HG02763 (cell line): ENCODE results near the gene CHCHD6.

Experiments used
- ATAC-seq: cut with Tn5 transposase; IDR thresholded peaks from one replicate; pipeline ENCODE4 v1.9.1; 2021; ENCODE audit warnings: mild to moderate bottlenecking, moderate library complexity; ENCODE audit not compliant: unreplicated experiment

CHCHD6 gene

DNA sequence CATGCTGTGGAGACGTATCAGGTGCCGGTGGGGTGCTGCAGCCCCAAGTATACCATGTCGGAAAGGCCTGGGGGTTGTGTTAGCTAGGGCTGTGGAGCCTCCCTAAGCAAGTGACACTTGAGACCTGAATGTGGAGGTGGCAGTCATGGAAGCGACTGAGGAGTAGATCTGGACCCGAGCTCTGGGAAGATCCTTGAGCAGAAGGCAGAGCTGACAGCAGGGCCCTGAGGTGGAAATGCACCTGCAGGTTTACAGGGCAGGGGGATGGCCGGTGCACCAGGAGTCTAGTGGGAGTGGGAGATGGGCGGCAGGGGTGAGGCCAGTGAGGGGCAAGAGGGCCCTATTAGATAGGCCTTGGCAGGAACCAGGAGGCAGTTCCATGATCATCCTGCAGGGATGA, 187.1 kb downstream of the CHCHD6 start:
- no peak for ATAC-seq

DNA sequence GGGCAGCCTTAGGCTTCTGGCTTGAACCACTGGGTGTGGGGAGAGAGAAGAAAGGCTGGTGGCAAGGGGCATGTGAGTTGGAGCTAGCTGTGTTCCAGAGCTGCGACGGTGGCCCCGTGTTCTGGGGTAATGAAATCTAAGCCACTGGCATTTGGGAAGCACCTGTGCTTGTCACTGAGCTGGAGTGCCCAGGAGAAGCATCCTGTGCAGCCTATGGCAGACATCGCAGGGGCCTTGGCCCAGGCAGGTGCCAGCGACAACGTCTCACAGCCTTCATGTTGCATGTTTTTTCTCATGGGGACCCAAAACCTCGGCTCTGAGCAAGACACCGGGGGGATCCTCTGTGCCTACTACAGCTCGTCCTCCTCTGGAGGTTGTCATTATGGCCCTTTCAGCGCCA, 187.8 kb downstream of the CHCHD6 start:
- no peak for ATAC-seq

DNA sequence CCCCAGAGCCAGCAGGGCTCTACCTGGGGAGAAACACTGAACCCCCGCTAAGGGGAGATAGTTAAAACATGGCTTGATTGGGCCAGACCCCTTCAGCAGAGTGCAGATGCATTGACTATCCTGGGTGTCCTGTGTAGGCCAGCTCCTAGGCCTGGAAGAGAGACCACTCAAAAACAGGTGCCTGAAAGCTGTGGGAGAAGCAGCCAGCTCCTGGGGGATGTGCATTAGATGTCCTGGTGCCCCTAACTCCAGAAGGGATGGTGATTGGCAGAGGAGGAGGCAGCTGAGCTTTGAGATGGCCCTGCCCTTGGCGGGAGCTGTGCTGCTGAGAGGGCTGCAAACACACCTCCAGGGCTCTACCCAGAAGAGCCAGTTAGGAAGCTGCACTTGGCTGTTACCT, 189.6 kb downstream of the CHCHD6 start:
- ATAC-seq, result no peak

DNA sequence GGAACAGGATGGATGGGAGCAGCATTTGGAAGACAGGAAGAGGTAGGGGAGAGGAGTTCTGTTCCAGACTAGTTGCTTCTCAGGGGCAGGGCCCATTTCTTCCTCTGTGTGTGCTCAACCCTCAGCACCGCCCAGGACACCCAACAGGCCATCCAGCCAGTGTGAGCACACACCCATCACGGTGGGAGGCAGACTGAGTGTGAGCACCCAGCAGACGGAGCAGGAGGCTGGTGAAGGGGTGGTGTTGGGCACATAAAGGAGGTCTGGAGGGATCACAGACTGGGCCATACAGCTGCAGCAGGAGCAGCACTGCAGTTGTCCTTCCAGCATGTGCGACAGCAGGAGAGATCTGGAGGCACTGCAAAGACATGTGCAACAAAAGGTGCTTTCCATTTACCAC, 190.4 kb downstream of the CHCHD6 start:
- ATAC-seq, result no peak

DNA sequence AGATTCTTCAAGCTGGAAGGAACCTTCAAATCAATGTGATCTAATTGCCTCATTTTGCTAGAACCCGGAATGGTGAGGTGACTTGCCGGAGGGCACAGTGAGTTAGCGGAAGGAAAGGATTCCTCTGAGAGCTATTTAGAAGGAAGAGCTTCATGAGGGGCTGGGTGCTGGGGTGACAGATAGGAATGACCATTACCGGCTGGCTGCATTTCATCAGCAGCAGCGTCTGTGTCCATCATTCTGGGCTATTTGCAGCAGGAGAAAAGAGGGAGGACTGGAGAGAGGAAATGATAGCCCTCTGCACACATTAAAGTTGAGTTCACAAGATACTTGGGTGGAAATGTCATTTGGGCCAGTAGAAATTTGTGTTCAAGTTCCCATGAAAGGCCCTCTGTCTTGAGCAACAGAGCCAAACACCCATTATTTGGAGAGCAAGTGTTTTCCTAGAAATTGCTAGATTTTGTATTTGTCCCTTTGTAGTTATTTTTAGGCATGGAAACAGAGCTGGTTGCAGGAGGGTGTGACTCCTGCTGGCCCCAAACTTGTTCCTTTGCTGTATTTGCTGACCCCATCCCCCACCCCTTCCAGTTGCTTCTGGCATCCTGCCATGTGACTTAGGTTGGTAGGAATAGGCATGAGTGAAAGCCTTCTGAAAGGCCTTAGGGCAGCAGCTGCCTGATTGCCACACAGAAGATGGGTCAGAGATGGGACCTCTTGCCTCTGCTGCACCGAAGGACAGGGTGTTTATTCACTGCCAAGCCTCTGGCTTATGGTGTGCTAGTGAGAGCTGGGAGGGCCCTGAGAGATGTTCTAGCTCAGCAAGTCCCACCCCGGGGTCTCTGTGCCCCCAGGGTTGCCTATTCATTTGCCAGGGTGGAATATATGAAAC, 191.4 kb downstream of the CHCHD6 start:
- ATAC-seq, result no peak

DNA sequence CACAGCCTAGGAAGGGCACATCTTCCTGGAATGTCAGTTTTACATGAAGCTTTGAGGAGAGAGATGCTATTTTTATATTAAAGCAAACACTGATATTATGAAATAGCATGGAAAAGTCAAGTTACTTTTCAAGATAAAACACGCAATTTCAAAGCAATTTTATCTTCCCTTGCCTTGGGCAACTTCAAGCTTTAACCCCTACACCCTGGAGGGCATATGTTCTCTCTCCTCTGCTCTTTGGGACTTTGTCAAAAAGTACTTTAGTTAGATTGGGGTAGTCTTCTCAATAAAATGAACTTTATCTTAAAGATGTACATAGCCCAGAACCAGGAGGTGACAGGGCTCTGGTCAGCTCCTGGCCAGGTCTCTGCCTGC, 192.0 kb downstream of the CHCHD6 start:
- ATAC-seq, result no peak

DNA sequence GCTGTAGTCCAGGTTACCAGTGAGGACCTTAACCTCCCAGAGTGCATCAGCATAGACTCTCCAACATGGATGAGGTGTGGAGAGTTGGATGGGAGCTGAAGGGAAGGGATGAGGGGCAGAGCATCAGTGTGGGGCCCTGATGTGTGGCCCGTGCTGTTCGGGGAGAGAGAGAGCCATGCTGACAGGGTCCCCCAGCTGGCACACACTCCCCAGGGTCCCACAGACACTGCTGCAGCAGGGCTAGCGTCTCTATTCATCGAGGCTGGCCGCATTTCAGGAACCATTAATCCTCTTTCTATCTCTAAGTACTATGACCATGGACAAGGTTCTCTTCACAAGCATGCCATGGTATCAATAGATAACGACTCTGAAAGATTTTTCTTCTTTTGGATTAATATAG, 192.9 kb downstream of the CHCHD6 start:
- no peak for ATAC-seq

DNA sequence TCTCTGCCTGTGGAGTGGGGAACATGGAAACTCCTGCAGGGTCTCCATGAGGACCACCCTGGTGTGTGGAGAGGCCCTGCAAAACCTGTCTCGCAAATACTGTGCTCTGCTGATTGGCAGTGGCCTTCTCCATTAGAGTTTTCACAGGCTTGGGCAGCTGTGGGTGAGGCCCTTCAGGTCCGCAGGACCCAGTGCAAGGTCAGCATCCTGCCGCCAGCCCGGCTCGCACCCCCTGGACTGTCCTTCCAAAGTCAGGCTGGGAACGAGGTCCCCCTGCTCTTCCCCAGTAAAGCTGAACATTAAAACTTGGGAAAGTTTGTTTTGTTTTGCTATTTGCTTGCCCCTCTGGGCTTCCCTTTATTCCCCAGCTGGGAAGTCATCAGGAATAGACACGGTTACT, 193.9 kb downstream of the CHCHD6 start:
- ATAC-seq, result no peak

DNA sequence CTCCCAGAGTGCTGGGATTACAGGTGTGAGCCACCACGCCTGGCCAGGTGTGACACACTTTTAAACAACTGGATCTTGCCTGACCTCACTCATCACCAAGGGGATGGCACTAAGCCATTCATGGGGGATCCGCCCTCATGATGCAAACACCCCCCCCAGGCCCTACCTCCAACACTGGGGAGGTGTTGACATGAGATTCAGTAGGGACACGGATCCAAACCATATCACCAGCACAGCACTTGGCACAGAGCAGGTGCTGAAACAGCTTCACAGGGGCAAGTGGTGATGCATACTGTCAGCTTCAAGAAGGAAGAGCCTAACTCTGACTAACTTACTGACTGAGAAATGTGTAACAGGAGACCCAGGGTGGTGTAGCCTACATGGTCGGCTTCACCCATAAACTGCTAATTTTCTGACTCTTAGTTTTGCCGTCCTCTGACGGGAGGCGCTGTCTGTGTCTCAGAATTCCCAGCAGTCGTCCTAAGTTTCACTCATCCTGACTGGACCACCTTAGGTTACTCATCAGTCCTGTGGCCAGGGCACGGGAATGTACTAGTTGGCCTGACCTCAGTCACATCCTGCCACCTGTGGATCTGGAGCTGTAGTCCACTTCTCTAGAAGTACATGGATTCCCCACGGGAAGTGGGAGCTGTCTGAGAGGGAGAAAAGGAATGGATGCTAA, 197.0 kb downstream of the CHCHD6 start:
- no peak for ATAC-seq

DNA sequence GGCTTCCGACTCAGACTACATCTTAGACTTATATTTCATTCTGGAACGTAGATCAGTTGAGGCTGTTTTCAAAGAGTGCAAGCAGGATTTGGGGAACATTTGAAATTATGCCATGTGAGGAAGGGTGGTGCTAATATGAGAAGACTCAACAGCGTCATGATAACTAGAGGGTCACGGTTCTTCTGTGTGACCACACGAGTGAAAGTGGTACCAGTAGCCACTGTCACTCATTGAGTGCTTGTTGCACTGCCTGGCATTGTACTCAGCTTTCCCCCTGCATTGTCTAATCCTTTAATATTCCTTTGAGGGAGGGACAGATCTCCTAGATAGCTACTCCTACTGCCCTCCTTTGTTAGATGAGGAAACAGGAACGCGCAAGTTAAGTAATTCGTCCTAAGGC, 197.6 kb downstream of the CHCHD6 start:
- no peak for ATAC-seq

DNA sequence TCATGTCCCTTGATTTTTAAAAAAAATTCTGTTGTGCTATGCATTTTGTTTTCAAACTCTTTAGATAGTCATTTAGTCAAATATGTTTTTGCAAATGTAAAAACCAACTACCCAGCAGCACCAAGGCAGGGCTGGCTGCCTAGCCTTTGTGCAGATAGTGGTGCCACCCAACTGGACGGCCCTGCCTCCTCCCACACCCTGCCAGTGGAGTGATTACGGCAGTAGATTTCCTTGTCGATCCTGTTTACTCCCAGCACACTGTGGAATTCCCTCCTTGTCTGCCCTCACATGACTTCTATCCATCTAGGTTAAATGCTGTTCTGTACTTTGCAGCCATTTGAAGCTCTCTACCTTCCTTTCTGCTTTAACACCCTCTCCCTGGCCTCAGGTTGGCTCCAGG, 199.5 kb downstream of the CHCHD6 start:
- no peak for ATAC-seq

DNA sequence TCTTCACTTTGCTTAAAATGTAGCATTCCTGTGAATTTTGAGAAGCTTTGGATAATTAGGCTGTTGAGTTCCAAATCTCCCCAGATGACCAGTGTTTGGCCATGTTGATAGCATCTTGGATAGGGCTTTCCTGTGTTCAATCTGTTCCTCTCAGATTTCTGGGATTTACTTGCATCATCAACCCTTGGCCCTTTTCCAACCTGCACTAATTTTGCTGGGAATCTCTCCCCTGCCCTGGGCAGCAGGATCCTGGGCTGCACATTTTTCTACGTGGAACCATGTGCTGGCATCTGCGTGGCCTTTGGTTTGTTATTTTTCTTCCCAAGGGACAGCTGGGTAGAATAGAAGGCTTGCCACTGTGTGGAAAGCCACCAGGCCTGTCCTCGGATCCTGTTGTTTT, 203.5 kb downstream of the CHCHD6 start:
- no peak for ATAC-seq

DNA sequence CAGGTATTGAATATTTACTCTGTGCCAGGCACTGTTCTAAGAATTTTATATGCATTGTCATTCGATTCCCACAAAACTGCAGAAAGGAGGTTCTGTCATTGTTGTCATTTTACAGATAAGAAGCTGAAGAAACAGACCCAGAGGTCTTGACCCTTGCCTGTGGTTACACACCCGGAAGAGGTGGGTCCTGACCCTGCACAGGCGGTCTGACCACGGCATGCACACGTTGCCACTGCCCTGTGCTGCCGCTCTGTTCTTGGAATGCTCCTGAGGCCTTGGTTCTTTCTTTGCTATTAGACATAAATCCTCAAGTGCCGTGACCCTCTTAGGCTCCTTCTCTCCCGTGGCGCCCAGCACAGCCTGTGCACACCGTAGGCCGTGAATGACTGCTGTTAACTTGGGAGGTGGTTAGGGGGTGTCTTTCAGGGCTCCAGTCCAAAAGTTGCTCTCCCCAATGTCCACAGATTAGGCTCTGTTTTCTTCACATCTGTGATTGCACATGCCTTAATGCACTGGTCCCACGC, 204.8 kb downstream of the CHCHD6 start:
- no peak for ATAC-seq

DNA sequence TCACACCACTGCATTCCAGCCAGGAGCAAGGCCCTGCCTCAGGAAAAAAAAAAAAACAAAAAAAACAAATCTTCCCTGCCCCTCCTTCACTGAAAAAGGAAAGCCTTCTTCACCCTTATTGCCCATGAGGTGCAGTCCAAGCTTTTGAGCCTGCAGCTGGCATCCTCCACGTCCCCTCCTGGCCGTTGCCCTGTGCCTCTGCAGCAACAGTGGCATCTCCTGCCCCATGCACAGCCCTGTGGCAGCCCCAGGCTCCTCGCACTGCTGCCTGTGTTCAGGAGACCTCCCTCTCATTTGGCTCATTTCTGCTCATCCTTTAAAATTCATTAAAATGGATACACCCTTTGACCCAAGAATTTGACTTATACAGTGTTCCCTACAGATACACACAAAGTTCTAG, 206.2 kb downstream of the CHCHD6 start:
- ATAC-seq, result no peak

DNA sequence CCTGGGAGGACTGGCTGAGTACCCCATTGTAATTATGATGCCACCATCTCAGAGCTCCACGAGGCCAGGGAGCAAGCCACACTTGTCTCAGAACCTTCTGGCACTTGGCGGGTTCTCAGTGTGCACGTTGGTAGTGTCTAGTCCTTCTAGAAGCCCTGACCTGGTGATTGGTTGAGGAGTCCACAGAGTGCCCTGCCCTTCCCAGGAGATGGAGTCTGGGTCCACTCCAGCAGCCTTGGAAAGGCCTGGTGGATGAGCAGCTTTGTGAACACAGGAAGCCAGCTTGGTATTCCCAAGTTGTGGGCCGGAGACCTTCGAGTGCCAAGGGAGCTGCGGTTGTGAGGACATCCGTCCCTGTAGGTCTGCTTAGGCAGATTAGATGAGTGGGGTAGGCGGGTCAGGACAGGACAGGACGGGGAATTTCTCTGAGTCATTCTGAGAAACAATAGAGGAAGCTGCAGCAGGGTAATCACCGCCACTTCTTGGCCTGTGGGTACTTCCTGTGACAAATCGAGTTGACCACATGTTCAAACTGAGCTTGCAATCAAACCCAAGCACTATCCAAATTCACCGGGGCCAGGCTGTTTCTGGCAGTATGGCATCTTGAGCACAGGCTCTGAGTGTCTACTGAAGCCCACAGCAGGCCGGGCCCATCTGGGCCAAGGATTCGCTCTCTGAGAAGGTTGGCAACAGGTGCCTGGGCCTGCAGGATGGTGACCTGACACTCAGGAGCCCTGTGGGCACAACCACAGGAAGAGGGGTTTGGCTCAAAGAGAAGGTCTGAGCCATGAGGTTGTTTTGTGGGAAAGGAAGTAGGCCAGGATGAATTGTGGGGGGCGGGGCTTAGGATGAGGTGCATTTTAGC, 207.4 kb downstream of the CHCHD6 start:
- ATAC-seq, result peak; percentile 96

DNA sequence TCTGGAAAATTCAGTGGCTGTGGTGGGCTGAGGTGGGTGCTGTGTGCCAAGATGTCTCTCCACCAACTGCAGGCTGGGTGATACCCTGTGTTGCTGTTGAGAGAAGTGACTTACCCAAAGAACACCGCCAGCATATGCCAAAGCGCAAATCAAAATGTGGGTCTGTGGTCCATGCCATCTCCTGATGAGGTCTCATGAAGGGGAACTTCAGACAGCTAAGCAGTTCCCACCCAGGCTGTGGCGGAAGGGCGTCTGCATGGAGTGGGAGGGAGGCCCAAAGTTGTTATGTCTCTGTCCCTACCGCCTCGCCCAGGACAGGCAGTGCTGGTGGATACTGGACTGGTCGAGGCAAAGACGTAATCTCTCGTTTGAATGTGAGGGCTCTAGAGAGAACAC, 208.0 kb downstream of the CHCHD6 start:
- ATAC-seq, result no peak

DNA sequence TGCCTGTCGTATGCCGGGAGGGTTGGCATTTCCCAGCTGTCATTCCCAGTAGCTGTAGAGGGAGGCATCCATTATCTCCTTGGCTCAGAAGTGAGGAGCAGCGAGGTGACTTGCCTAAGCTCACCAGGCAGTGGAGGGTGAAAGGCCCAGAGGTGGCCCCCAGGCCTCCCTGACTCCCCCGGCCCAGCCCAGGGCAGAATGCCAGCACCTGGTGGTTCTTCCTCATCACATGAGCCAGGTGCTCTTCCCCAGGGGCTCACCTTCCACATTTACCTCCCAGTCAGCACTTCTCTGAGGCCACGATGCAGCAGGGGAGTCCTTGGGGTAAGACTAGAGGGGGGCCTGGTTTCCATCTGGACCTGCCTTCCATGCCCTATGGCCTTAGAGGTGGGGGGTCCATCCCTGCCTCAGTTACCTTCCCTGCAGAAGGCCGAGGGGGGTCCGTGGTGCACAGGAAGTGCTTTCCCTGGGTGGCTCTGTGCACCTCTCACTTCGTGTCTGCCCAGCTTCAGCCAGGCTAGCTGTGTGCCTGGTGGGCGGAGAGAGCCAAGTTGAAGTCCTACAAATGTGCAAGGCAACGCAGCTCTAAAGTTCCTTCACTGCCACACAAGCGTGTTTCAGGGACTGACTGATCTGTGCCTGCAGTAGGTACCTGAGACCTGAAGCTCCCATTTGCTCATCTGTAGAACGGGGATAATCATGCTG, 208.6 kb downstream of the CHCHD6 start:
- ATAC-seq, result no peak

DNA sequence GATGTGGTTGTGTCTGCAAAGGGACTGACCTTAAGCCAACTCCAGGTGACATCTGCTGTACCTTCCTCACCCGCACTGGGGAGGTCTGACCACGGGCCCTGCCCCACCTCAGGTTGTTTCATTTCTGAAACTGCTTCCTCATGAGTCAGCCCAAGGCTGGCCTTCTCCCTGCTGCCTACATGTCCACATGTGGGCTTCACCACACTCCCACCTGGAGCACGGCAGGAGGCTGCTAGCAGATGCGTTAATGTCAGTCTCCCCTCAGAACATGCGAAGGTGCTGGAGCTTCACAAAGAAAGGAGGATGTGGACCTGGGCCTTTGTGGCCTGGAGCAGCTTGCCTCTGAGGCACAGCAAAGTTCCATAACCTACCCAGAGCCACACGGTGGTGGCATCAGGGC, 209.5 kb downstream of the CHCHD6 start:
- no peak for ATAC-seq

DNA sequence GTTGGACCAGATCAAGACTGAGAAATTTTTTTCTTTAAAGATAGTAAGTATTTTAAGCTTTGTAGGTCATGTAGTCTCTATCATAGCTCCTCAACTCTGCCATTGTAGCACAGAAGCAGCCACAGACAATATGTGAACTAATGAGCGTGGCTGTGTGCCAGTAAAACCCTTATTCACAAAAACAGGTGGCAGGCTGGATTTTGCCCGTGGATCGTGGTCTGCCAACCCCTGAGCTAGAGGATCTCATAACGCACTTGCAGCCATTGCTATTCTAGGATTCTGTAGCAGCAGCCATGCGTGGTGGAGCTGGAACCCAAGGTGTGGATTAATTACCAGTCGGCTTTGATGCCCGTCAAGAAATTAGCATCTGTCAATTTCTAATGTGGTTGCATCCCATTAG, 210.2 kb downstream of the CHCHD6 start:
- no peak for ATAC-seq

DNA sequence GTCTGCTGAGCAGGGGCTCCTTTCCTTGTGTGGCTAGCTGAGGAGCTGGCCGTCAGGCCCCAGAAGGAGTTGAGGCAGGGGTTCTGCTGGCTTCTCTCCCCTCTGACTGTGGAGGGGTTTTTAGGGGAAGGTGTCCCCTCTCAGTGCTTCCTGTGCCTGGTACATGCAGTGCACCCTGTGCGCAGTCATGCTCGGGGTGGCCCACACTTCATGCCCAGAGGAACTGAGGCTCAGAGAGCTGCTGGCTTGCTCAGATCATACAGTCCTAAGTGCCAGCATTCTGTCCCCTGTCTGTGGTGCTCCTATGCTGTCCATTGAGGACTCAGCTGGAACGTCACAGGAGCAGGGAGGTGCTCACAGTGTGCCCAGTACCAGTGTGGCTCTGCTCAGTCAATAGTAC, 211.0 kb downstream of the CHCHD6 start:
- no peak for ATAC-seq

DNA sequence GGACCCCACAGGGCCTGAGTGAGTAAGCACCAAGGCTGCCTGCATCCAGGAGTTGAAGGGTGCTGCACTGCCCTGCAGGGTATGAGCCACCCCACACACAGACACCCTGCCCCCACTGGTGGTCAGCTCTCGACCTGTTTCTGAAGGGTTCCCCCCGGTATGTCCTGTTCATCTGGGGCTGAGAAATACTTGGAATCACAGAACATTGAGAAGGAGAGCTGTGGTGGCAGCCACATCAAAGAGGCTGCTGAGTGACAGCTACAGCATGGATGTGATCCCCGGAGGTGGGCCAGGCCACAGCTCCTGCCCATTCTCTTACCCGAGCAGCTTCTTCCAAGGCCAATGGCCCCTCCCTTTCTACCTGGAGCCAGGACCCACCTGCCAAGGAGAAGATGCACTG, 212.5 kb downstream of the CHCHD6 start:
- ATAC-seq, result no peak
